ENCODE data around the gene DUSP9.

- TF ChIP-seq CTCF (conservative IDR thresholded peaks at IDR 0.05; ENCODE audit: low read depth, low read length) (no peak), EZH2phosphoT487 (IDR thresholded peaks at IDR 0.05; ENCODE audit: borderline replicate concordance, low read length) (no peak)
Measured at GRCh38 chrX:153688071-153688470, 41.1 kb downstream of the DUSP9 start.
